ENCODE measurements around the gene HUNK. TPM values are rescaled to one million over a fixed set of nuclear protein-coding genes. Genes with fewer than 3 reads are reported as not detected.

Gene HUNK
- total and polyA plus RNA-seq, 2 donors from 2014 or later = 2.7 to 17.2 TPM

DNA sequence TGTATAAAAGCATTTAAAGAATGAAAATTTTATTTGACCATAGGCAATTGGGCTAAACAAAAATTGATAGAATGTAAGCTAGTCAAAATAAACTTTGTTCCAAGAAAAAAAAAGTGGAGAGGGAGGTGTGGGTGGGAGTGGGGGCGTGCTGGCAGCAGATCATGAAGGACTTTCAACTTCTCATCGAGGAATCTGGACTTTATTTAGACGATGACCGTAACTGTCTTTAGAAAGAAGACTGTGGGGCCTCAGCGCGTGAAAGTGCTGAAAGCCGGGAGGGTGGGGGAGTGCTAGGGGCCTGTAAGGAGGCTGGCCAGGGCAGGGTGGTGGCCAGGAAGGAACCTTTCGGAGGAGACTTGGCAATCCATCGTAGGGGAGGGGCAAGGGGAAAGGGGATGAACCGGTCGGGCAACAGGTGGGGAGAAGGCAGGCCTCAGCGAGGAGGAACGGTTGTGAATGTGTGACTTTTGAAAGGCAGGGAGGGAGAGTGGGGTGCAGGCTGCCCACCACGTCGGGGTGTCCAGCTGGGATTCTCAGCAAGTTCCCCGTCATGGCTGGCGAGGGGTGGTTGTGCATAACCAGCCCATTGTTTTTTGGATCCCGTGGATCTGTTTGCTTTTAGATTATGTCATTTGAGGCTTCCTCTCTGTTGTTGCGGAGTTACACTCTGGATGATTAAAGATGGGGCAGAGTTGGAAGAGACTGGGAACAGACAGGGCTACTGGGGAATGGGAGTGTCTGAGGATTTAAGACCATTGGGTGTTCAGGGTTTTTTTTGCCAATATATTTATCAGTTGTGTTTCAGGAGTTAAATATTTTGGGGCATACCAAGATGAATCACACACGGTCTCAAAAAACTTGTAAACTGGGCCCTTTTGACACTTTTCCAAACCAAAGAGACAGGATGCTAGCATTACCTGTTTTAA, 35.5 kb downstream of the HUNK start:
- DNase-seq = peak; percentile 60 to 83 (median 76)
- H3K4me1 ChIP-seq (ENCODE audit: control insufficient read depth in 2 of 3, insufficient read depth in 2 of 3, low read depth in 1 of 3, low read length in 3 of 3) = peaks cover 10 to 16% (median 12%) of the 10 kb centered on the region in 3 donors
- no peaks in the 10 kb centered on the region for H3K27me3 ChIP-seq (ENCODE audit: control insufficient read depth, insufficient read depth, low read length)
- H3K4me3 ChIP-seq (ENCODE audit: low read length in 3 of 3) = no peak overlapping the region
- intact Hi-C loops (cut with DNase I) = no loop called here
- no peak overlapping the region for H3K9ac ChIP-seq (ENCODE audit: low read length in 3 of 3)
- no peaks in the 10 kb centered on the region for H3K9me3 ChIP-seq (ENCODE audit: control insufficient read depth in 2 of 3, insufficient read depth in 1 of 3, low read length in 3 of 3)
- H3K27ac ChIP-seq (ENCODE audit: low read depth in 2 of 2, low read length in 2 of 2) = peak overlapping the region; percentile 57 to 65
- no peaks in the 10 kb centered on the region for H3K36me3 ChIP-seq (ENCODE audit: control insufficient read depth in 2 of 3, insufficient read depth in 3 of 3, low read length in 3 of 3)
- no peak for FAIRE-seq
- TF ChIP-seq, protein P1, sequence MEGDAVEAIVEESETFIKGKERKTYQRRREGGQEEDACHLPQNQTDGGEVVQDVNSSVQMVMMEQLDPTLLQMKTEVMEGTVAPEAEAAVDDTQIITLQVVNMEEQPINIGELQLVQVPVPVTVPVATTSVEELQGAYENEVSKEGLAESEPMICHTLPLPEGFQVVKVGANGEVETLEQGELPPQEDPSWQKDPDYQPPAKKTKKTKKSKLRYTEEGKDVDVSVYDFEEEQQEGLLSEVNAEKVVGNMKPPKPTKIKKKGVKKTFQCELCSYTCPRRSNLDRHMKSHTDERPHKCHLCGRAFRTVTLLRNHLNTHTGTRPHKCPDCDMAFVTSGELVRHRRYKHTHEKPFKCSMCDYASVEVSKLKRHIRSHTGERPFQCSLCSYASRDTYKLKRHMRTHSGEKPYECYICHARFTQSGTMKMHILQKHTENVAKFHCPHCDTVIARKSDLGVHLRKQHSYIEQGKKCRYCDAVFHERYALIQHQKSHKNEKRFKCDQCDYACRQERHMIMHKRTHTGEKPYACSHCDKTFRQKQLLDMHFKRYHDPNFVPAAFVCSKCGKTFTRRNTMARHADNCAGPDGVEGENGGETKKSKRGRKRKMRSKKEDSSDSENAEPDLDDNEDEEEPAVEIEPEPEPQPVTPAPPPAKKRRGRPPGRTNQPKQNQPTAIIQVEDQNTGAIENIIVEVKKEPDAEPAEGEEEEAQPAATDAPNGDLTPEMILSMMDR (IDR thresholded peaks at IDR 0.05; ENCODE audit: borderline replicate concordance, extremely low read depth, insufficient read depth) = no peak

DNA sequence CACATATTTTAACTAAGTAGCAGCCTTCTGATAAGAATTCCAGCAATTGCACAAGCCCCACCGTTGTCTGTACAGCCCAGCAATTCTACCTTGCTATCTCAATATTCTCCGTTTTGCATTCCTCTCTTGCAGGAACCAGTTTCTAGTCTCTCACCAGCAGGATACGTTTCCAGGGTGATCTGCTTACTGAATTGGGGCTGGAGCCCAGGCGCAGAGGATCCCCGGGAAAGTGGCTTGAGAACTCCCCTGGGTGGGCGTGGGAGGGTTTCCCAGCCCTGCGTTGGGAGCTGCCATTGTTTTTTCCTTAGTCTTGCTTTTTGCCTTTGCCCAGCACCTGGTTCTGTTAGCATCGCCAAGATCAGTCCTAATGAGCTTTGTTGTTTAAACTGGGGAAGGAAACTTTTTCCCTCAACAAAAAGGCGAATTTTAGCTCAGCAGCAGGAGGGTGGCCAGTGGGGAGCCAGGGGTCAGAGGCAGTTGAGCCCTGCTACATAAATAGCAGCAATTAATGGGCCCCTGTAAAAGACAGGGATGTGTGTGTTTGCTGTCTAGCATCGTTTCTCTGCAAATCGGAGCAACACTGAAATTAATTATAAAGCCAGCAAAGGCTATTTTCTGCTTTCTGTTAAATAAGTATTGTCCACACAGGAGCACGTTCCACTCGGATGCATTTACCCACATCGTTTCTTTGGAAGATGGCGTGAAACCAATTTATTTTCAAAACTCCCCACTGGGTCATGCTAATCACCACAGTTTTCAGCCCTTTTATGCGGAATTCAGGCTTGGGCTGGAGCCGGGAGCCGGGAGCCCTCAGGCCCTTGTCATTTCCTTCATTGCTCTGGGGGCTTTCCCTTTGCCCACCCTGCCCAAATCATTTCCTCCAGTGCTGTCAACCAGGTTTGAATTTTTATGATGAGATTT, 36.6 kb downstream of the HUNK start:
- DNase-seq = peak in 3 of 5 donors; percentile 54 to 69 (median 64)
- Histone ChIP-seq H3K36me3 (ENCODE audit: control insufficient read depth in 2 of 3, insufficient read depth in 3 of 3, low read length in 3 of 3) (no peaks in the 10 kb centered on the region), H3K27ac (ENCODE audit: low read depth in 2 of 2, low read length in 2 of 2) (no peak overlapping the region), H3K4me1 (ENCODE audit: control insufficient read depth in 2 of 3, insufficient read depth in 2 of 3, low read depth in 1 of 3, low read length in 3 of 3) (peaks cover 10 to 16% (median 12%) of the 10 kb centered on the region in 3 donors), H3K27me3 (ENCODE audit: control insufficient read depth, insufficient read depth, low read length) (no peaks in the 10 kb centered on the region), H3K4me3 (ENCODE audit: low read length in 3 of 3) (no peak overlapping the region), H3K9ac (ENCODE audit: low read length in 3 of 3) (no peak overlapping the region), H3K9me3 (ENCODE audit: control insufficient read depth in 2 of 3, insufficient read depth in 1 of 3, low read length in 3 of 3) (no peaks in the 10 kb centered on the region)
- FAIRE-seq = no peak
- intact Hi-C loops (cut with DNase I) = no loop called here
- TF ChIP-seq, protein P1 (IDR thresholded peaks at IDR 0.05; ENCODE audit: borderline replicate concordance, extremely low read depth, insufficient read depth) = no peak

DNA sequence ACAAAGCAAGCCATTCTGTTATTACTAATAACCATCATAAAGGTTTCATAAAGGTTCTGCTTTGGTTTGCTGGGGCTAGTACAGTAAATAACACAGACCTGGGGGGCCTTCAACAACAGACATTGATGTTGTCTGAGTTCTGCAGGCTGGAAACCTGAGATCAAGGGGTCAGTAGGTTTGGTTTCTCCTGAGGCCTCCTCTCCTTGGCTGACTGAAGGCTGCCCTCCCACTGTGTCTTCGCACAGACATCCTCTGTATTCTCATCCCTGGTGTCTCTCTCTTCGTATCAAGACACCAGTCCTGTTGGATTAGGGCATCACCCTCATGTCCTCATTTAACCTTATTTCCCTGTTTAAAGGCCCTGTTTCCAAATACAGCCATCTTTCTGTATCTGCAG, 37.3 kb downstream of the HUNK start:
- H3K4me1 ChIP-seq (ENCODE audit: control insufficient read depth in 2 of 3, insufficient read depth in 2 of 3, low read depth in 1 of 3, low read length in 3 of 3) = peaks cover 10 to 15% (median 12%) of the 10 kb centered on the region in 3 donors
- no peak for FAIRE-seq

More for the DNA sequence above, 37.3 kb downstream of the HUNK start:
- H3K36me3 ChIP-seq (ENCODE audit: control insufficient read depth in 2 of 3, insufficient read depth in 3 of 3, low read length in 3 of 3) = no peaks in the 10 kb centered on the region
- peak in 4 of 5 donors; percentile 41 to 67 (median 58) for DNase-seq
- H3K27ac ChIP-seq (ENCODE audit: low read depth in 2 of 2, low read length in 2 of 2) = no peak overlapping the region
- intact Hi-C loops (cut with DNase I) = no loop called here
- H3K9me3 ChIP-seq (ENCODE audit: control insufficient read depth in 2 of 3, insufficient read depth in 1 of 3, low read length in 3 of 3) = no peaks in the 10 kb centered on the region
- H3K4me3 ChIP-seq (ENCODE audit: low read length in 3 of 3) = no peak overlapping the region
- TF ChIP-seq, protein P1 (IDR thresholded peaks at IDR 0.05; ENCODE audit: borderline replicate concordance, extremely low read depth, insufficient read depth) = no peak
- H3K9ac ChIP-seq (ENCODE audit: low read length in 3 of 3) = no peak overlapping the region
- H3K27me3 ChIP-seq (ENCODE audit: control insufficient read depth, insufficient read depth, low read length) = no peaks in the 10 kb centered on the region

Measured in kidney (tissue), 14 donors.